HG02588 (cell line): ENCODE measurements around the gene MTCL1.

Source experiments
- ATAC-seq: cut with Tn5 transposase; IDR thresholded peaks from one replicate; pipeline ENCODE4 v1.9.1; 2021; ENCODE audit warnings: mild to moderate bottlenecking, moderate library complexity; ENCODE audit not compliant: unreplicated experiment

The MTCL1 gene

GRCh38 chr18:8854962-8855361 lies 149.6 kb downstream of the MTCL1 start:
- ATAC-seq = no peak

GRCh38 chr18:8856212-8856611 lies 150.9 kb downstream of the MTCL1 start:
- ATAC-seq = no peak

DNA sequence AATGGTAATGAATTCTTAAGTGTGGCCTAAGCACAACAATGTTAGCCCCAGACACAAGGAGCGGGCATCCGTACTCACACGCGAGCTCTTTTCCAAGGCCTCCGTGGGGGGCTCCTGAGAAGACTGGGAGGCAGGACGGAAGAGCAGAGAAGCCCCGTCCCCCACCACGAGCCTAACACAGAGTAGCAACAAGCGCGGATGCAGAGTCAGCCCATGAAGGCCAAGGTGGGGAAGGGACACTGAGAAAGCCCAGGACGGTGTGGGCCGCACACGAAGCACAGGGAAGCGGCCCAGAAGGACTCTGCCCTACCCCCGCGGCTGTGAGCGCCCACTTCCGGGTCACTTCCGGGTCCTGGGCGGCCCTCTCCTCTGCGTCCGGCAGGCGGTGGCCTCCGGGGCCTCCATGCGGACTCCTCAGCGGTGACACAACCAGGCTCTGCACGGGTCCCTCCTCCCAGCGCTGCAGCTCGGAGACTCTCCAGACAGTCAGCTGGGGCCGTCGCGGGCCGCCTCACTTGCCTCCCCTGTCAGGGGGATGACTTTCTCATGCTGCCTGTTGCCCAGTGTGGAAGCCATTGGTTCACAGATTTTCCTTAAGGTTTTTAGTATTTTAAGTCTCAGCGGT lies 151.5 kb downstream of the MTCL1 start:
- no peak for ATAC-seq

- ATAC-seq = no peak
These were observed 152.4 kb downstream of the MTCL1 start for GRCh38 chr18:8857806-8858205.

DNA sequence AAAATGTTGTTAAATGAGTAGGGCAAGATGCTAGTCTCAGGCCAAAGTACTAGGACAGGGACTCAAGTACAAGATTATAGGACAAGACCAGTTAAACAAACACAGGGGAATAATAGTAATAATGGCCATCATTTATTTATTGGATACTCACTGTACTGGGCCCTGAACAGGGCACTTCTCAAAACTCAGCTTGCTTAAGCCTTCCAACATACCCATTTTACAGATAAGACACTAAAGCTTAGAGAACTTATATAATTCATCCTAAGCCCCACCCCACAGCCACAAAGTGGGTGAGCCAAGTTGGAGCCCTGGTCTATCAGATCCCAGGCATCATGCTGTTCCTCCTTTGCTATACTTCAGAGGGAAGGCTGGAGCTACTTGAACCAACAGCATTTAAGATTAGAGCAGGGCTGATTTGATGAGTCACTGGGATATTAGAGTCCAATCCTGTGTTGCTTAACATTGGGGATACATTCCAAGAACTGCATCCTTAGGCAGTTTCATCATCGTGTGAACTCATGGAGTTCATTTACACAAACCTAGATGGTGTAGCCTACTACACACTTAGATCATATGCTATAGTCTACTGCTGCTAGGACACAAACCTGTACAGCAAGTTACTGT lies 153.6 kb downstream of the MTCL1 start:
- ATAC-seq = no peak

DNA sequence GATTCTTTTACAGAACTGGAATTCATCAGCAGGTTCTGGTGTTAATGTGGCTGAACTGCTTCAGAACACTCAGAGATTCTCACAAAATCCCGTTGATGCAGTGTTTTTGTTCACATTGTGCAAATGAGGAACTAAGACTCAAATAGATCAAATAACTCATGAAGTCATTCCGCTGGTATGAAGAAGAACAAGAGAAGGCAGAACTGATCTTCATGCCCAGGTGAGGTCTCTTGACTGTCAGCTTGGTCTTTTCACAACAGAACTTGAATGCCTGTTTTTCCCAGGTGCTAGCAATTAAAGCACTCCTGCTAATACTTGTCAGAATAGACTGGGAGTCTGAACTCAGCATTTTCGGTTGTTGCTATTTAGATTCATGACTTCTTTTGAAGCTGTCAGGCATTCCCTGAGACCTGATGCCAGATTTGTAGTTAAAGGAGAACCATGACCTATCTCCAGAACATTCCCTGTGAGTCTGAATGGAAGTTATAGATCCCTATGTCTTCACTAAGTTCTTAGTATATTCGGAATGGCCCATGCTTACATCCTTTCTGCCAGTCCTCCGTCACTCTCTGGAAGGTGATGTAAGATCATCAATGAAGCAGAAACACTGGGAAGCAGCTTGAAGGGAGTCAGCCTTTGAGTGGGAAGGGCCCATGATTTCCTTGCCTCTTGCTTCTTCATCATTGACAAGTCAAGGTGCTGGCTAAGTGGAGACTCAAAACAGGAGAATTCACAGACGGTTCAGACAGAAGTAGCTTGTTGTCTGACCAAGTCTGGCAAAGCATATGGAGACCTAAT lies 155.7 kb downstream of the MTCL1 start:
- ATAC-seq = no peak

- no peak for ATAC-seq
These were observed 158.1 kb downstream of the MTCL1 start for GRCh38 chr18:8863427-8863826.

GRCh38 chr18:8865934-8866333 lies 160.6 kb downstream of the MTCL1 start:
- ATAC-seq = no peak

DNA sequence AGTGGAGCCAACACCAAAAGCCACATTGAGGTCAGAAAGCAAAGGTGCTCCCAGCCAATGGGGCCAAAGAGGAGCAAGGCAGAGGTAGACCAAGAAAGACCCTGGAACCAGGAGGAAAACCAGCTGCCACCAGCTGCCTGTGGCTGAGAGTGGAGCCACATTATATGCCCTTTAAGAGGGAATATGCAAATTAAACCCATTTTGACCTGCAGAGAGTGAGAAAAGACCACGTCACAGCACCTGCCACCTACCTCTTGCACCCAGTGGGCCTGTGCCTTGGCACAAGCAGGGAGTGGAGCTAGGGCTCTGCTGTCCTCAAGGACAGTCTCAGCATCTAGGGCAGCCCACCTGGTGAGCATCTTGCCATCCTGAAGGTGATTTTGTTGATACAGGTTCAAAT lies 161.3 kb downstream of the MTCL1 start:
- ATAC-seq = no peak

GRCh38 chr18:8868276-8868675 lies 162.9 kb downstream of the MTCL1 start:
- no peak for ATAC-seq

DNA sequence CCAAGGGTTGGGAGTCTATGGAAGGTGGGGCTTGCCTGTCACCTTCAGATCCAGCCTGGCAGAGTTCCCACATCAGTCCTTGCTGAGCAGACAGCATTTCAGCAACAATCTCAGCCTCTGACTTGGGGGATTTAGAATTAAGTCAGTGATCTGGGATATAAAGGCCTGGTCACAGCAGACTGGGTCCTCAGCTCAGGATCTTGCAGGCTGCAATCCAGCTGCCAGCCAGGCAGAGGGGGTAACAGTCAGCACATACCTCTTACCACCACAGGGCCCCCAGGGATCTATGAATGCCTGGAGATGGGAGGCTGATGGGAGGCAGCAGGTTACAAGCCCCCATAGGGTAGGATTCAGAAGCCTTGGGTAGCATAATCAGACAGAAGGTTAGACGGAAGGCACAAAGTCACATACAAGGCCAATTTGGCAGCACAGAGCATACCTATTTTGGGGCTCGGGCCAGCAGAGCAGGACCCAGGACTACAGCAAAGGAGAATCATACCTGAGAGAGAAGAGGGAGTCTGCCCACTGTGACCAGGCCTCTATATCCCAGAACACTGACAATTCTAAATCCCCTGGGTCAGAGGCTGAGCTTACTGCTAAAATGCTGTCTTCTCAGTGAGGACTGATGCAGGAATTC lies 163.5 kb downstream of the MTCL1 start:
- ATAC-seq = no peak

DNA sequence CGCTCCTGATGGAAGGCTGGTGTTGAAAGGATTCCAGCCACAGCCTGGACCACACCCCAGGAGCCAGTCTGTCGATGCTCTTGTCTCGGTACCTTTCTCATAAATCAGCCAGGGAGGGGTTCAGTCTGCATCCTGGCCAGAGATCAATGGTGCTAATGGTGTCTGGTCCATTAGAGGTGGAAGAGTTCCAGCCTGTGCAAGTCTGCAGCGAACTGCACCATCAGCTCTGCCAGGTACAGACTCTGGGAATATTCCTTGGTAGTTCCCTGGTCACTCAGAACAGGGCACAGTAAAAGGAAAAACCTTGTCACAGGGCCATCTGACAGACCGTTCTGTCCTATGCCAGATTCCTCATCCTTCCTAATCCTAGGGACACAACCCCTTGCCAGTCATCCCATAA lies 164.3 kb downstream of the MTCL1 start:
- no peak for ATAC-seq

DNA sequence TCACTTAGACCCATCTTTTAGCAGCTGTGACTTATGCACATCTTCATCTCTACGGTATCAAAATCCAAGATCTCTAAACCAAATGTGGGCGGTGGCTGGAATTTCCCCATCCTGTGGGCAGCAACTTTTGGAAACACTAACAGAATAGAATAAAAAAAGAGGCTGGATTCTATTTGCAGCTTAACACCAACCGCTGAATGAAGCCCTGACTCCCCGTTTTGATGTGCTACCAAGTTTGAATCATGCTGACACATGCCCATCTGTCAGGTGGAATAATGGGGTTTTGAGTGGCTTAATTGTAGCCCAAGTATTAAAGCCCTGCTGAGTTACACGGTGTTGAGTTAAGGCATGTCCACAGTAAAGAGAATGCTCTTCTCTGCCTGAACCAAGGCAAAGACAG lies 165.2 kb downstream of the MTCL1 start:
- no peak for ATAC-seq

GRCh38 chr18:8871489-8871888 lies 166.1 kb downstream of the MTCL1 start:
- no peak for ATAC-seq

DNA sequence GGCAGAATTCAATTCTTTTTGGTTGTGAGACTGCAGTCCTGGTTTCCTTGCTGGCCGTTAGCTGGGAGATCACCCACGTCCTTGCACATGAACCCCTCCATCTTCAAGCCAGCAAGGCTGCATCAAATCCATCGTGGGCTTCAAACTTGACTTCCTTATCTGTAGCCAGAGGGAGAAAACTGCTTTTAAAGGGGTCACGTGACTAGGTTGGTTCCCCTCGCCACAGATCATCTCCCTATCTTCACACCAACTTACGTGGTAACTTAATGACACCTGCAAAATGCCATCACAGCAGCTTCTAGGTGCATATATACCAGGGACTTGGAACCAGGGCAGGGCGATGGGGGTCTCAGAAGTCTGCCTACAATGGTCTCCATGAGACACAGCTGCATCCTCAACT lies 169.5 kb downstream of the MTCL1 start:
- ATAC-seq = no peak

DNA sequence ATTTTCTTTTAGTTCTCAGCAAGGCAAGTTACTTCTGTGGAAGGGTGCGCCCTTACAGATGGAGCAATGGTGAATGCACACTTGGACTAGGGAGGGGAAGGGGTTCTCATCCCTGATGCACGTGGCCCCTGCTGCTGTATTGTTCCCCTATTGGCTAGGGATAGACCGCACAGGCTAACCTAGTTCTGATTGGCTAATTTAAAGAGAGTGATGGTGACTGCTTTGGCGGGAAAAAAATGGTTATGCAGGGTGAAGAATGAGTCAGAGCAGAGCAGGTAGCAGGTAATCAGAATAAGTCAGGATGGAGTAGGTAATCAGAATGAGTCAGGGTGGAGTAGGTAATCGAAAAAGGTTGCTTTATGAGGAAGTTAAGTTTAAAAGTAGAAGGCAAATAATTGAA lies 171.5 kb downstream of the MTCL1 start:
- no peak for ATAC-seq

DNA sequence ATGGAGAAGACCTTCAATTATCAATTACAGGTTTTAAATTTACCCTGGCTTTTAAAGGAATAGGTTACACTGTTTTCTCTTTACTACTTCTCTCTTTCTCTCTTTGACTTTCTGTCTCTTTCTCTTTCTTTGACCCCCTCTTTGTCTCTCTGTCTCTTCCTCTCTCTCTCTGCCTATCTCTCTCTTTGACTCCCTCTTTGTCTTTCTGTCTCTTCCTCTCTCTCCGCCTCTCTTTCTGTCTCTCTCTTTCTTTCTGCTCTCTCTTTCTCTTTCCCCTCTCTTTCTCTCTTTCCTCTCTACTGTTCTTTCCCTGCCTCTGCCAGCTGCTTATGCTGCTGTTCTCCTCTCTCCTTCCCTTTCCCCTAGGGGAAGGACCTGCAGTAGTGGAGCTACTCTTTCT lies 175.7 kb downstream of the MTCL1 start:
- no peak for ATAC-seq
